Central memory CD8-positive, alpha-beta T cell (primary cell): Measurements from ENCODE around the gene IRAG1.

Experiments
- ATAC-seq: fragments of 150-1000 bp; cut with Tn5 transposase; replicated peaks from 2 replicates; pipeline ENCODE4 v1.10.0; 2022; ENCODE audit warnings: mild to moderate bottlenecking, moderate FRiP score, moderate number of reproducible peaks; ENCODE audit not compliant: poor library complexity, severe bottlenecking; ENCODE audit errors: extremely low read depth
- DNase-seq, 2 donors: peaks; one replicate each; pipeline ENCODE4 v3.0.0; 2021; ENCODE audit warnings: low spot score in 2 of 2
- H3K27ac Mint-ChIP-seq: one replicate; pipeline ENCODE4 v1.8.0; 2022; ENCODE audit warnings: low read depth, mild to moderate bottlenecking, moderate library complexity, mixed read lengths
- H3K27me3 Mint-ChIP-seq: one replicate; pipeline ENCODE4 v1.8.0; 2022; ENCODE audit warnings: mixed read lengths
- H3K36me3 Mint-ChIP-seq: one replicate; pipeline ENCODE4 v1.8.0; 2022; ENCODE audit warnings: mild to moderate bottlenecking, moderate library complexity, mixed read lengths; ENCODE audit not compliant: insufficient read depth
- H3K4me1 Mint-ChIP-seq: one replicate; pipeline ENCODE4 v1.8.0; 2022; ENCODE audit warnings: mixed read lengths
- H3K4me3 Mint-ChIP-seq: one replicate; pipeline ENCODE4 v1.8.0; 2022; ENCODE audit warnings: mild to moderate bottlenecking, moderate library complexity, mixed read lengths
- H3K9me3 Mint-ChIP-seq: one replicate; pipeline ENCODE4 v1.8.0; 2022; ENCODE audit warnings: mixed read lengths

Gene IRAG1

GRCh38 chr11:10670099-10670498, 23.5 kb downstream of the IRAG1 start:
- no peak overlapping the region for H3K27ac Mint-ChIP-seq
- H3K9me3 Mint-ChIP-seq, result no peaks in the 10 kb centered on the region
- no peaks in the 10 kb centered on the region for H3K36me3 Mint-ChIP-seq
- no peak for DNase-seq
- peaks cover 15% of the 10 kb centered on the region for H3K27me3 Mint-ChIP-seq
- no peaks in the 10 kb centered on the region for H3K4me1 Mint-ChIP-seq
- no peak overlapping the region for H3K4me3 Mint-ChIP-seq
- ATAC-seq, result no peak

GRCh38 chr11:10669258-10670033, 24.1 kb downstream of the IRAG1 start:
- DNase-seq (no peak), ATAC-seq (no peak)
- Mint-ChIP-seq H3K4me1 (no peaks in the 10 kb centered on the region), H3K9me3 (no peaks in the 10 kb centered on the region), H3K36me3 (no peaks in the 10 kb centered on the region), H3K27ac (no peak overlapping the region), H3K4me3 (no peak overlapping the region), H3K27me3 (peaks cover 13% of the 10 kb centered on the region)

- no peak overlapping the region for H3K27ac Mint-ChIP-seq
- no peak overlapping the region for H3K4me3 Mint-ChIP-seq
- H3K27me3 Mint-ChIP-seq, result no peaks in the 10 kb centered on the region
- H3K9me3 Mint-ChIP-seq, result no peaks in the 10 kb centered on the region
- H3K36me3 Mint-ChIP-seq, result no peaks in the 10 kb centered on the region
- no peak for ATAC-seq
- DNase-seq, result no peak
- no peaks in the 10 kb centered on the region for H3K4me1 Mint-ChIP-seq
Observed at GRCh38 chr11:10667521-10667885, 26.1 kb downstream of the IRAG1 start.

- Mint-ChIP-seq H3K4me3 (no peak overlapping the region), H3K9me3 (no peaks in the 10 kb centered on the region), H3K4me1 (no peaks in the 10 kb centered on the region), H3K36me3 (no peaks in the 10 kb centered on the region), H3K27ac (no peak overlapping the region), H3K27me3 (no peaks in the 10 kb centered on the region)
- no peak for ATAC-seq
- DNase-seq, result no peak
Observed at GRCh38 chr11:10666556-10667520, 26.7 kb downstream of the IRAG1 start.

- Mint-ChIP-seq H3K4me3 (no peak overlapping the region), H3K27ac (no peak overlapping the region), H3K27me3 (no peaks in the 10 kb centered on the region), H3K9me3 (no peaks in the 10 kb centered on the region), H3K4me1 (no peaks in the 10 kb centered on the region), H3K36me3 (no peaks in the 10 kb centered on the region)
- DNase-seq, result no peak
- ATAC-seq, result no peak
Observed at GRCh38 chr11:10664496-10664895, 29.1 kb downstream of the IRAG1 start.

- Mint-ChIP-seq H3K27ac (no peak overlapping the region), H3K9me3 (no peaks in the 10 kb centered on the region), H3K4me1 (no peaks in the 10 kb centered on the region), H3K36me3 (no peaks in the 10 kb centered on the region), H3K27me3 (no peaks in the 10 kb centered on the region), H3K4me3 (no peak overlapping the region)
- no peak for ATAC-seq
- DNase-seq, result no peak
Observed at GRCh38 chr11:10663990-10664389, 29.6 kb downstream of the IRAG1 start.

GRCh38 chr11:10663365-10663764, 30.2 kb downstream of the IRAG1 start:
- Mint-ChIP-seq H3K9me3 (no peaks in the 10 kb centered on the region), H3K27me3 (no peaks in the 10 kb centered on the region), H3K27ac (no peak overlapping the region), H3K36me3 (peaks cover 1% of the 10 kb centered on the region), H3K4me1 (no peaks in the 10 kb centered on the region), H3K4me3 (no peak overlapping the region)
- no peak for ATAC-seq
- no peak for DNase-seq

GRCh38 chr11:10660323-10660722, 33.2 kb downstream of the IRAG1 start:
- Mint-ChIP-seq H3K36me3 (peaks cover 1% of the 10 kb centered on the region), H3K27ac (no peak overlapping the region), H3K4me1 (no peaks in the 10 kb centered on the region), H3K27me3 (no peaks in the 10 kb centered on the region), H3K9me3 (no peaks in the 10 kb centered on the region), H3K4me3 (no peak overlapping the region)
- DNase-seq, result no peak
- no peak for ATAC-seq

GRCh38 chr11:10659339-10660216, 34.0 kb downstream of the IRAG1 start:
- no peak for DNase-seq
- H3K4me3 Mint-ChIP-seq, result no peak overlapping the region
- no peaks in the 10 kb centered on the region for H3K9me3 Mint-ChIP-seq
- no peak for ATAC-seq
- no peak overlapping the region for H3K27ac Mint-ChIP-seq
- H3K27me3 Mint-ChIP-seq, result no peaks in the 10 kb centered on the region
- H3K4me1 Mint-ChIP-seq, result peaks cover under 1% of the 10 kb centered on the region
- peaks cover 1% of the 10 kb centered on the region for H3K36me3 Mint-ChIP-seq

GRCh38 chr11:10658621-10659338, 34.8 kb downstream of the IRAG1 start:
- Mint-ChIP-seq H3K27me3 (no peaks in the 10 kb centered on the region), H3K4me1 (peaks cover 6% of the 10 kb centered on the region), H3K36me3 (peaks cover 1% of the 10 kb centered on the region), H3K27ac (no peak overlapping the region), H3K9me3 (no peaks in the 10 kb centered on the region), H3K4me3 (no peak overlapping the region)
- DNase-seq (no peak), ATAC-seq (no peak)

- peaks cover 6% of the 10 kb centered on the region for H3K4me1 Mint-ChIP-seq
- no peak overlapping the region for H3K4me3 Mint-ChIP-seq
- peaks cover 1% of the 10 kb centered on the region for H3K36me3 Mint-ChIP-seq
- H3K27me3 Mint-ChIP-seq, result no peaks in the 10 kb centered on the region
- H3K27ac Mint-ChIP-seq, result no peak overlapping the region
- ATAC-seq, result no peak
- no peak for DNase-seq
- no peaks in the 10 kb centered on the region for H3K9me3 Mint-ChIP-seq
Observed at GRCh38 chr11:10657308-10658271, 36.0 kb downstream of the IRAG1 start.
